Measurements from ENCODE around the gene UCMA. TPM values are rescaled to one million over a fixed set of nuclear protein-coding genes. Genes with fewer than 3 reads are reported as not detected.

Gene UCMA
- total RNA-seq, 1 experiment from 2014 or later, result 1.0 TPM

GRCh38 chr10:13206091-13206490 lies 28.1 kb downstream of the UCMA start (continued):
- no peak for TF ChIP-seq IRF1 (CRISPR knock-in tag; IDR thresholded peaks at IDR 0.05)
- TF ChIP-seq, protein P1, sequence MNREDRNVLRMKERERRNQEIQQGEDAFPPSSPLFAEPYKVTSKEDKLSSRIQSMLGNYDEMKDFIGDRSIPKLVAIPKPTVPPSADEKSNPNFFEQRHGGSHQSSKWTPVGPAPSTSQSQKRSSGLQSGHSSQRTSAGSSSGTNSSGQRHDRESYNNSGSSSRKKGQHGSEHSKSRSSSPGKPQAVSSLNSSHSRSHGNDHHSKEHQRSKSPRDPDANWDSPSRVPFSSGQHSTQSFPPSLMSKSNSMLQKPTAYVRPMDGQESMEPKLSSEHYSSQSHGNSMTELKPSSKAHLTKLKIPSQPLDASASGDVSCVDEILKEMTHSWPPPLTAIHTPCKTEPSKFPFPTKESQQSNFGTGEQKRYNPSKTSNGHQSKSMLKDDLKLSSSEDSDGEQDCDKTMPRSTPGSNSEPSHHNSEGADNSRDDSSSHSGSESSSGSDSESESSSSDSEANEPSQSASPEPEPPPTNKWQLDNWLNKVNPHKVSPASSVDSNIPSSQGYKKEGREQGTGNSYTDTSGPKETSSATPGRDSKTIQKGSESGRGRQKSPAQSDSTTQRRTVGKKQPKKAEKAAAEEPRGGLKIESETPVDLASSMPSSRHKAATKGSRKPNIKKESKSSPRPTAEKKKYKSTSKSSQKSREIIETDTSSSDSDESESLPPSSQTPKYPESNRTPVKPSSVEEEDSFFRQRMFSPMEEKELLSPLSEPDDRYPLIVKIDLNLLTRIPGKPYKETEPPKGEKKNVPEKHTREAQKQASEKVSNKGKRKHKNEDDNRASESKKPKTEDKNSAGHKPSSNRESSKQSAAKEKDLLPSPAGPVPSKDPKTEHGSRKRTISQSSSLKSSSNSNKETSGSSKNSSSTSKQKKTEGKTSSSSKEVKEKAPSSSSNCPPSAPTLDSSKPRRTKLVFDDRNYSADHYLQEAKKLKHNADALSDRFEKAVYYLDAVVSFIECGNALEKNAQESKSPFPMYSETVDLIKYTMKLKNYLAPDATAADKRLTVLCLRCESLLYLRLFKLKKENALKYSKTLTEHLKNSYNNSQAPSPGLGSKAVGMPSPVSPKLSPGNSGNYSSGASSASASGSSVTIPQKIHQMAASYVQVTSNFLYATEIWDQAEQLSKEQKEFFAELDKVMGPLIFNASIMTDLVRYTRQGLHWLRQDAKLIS (CRISPR knock-in tag; IDR thresholded peaks at IDR 0.05; ENCODE audit: borderline replicate concordance), result no peak
- TF ChIP-seq ZNF138 (CRISPR knock-in tag; conservative IDR thresholded peaks at IDR 0.05), result no peak
- no peak for TF ChIP-seq ZNF219 (CRISPR knock-in tag; IDR thresholded peaks at IDR 0.05; ENCODE audit: borderline replicate concordance)
- TF ChIP-seq, protein P2, sequence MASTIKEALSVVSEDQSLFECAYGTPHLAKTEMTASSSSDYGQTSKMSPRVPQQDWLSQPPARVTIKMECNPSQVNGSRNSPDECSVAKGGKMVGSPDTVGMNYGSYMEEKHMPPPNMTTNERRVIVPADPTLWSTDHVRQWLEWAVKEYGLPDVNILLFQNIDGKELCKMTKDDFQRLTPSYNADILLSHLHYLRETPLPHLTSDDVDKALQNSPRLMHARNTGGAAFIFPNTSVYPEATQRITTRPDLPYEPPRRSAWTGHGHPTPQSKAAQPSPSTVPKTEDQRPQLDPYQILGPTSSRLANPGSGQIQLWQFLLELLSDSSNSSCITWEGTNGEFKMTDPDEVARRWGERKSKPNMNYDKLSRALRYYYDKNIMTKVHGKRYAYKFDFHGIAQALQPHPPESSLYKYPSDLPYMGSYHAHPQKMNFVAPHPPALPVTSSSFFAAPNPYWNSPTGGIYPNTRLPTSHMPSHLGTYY (CRISPR knock-in tag; IDR thresholded peaks at IDR 0.05), result no peak
- TF ChIP-seq SMAD3 (CRISPR knock-in tag; IDR thresholded peaks at IDR 0.05; ENCODE audit: borderline replicate concordance), result no peak
- no peak for TF ChIP-seq ZNF317 (CRISPR knock-in tag; IDR thresholded peaks at IDR 0.05; ENCODE audit: borderline replicate concordance, low read depth)
- TF ChIP-seq TEAD1 (CRISPR knock-in tag; IDR thresholded peaks at IDR 0.05), result no peak
- no peak for TF ChIP-seq PRRX2 (CRISPR knock-in tag; IDR thresholded peaks at IDR 0.05)

DNA sequence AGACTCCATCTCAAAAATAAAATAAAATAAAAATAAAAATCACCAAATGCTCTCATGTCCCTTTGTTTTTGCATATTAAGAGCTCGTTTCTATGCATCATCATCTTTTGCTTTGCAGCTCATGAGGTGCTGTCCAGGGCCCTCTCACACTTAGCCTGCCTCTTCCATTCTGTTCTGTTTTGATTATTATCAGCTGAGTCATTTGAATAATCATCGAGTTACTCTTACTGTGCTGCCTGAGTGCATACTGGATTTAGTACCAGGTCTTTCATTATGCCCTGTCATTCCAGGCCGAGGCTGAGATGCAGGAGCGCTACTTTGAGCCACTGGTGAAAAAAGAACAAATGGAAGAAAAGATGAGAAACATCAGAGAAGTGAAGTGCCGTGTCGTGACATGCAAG lies 33.0 kb downstream of the UCMA start:
- ATAC-seq, result no peak
- Mint-ChIP-seq H3K4me3 (no peak overlapping the region), H3K36me3 (peaks cover 83% of the 10 kb centered on the region), H3K9me3 (no peaks in the 10 kb centered on the region), H3K27ac (no peak overlapping the region; the same call in 1 of the 2 replicates), H3K4me1 (no peaks in the 10 kb centered on the region), H3K27me3 (ENCODE audit: low read depth) (no peaks in the 10 kb centered on the region)
- POLR2A ChIA-PET, result no interaction called here
- no peak for TF ChIP-seq FOXP1 (CRISPR knock-in tag; IDR thresholded peaks at IDR 0.05; ENCODE audit: borderline replicate concordance)
- no peak for TF ChIP-seq RORB (CRISPR knock-in tag; IDR thresholded peaks at IDR 0.05)
- TF ChIP-seq CREB1 (CRISPR knock-in tag; IDR thresholded peaks at IDR 0.05), result no peak
- TF ChIP-seq, protein P3, sequence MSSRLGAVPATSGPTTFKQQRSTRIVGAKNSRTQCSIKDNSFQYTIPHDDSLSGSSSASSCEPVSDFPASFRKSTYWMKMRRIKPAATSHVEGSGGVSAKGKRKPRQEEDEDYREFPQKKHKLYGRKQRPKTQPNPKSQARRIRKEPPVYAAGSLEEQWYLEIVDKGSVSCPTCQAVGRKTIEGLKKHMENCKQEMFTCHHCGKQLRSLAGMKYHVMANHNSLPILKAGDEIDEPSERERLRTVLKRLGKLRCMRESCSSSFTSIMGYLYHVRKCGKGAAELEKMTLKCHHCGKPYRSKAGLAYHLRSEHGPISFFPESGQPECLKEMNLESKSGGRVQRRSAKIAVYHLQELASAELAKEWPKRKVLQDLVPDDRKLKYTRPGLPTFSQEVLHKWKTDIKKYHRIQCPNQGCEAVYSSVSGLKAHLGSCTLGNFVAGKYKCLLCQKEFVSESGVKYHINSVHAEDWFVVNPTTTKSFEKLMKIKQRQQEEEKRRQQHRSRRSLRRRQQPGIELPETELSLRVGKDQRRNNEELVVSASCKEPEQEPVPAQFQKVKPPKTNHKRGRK (CRISPR knock-in tag; IDR thresholded peaks at IDR 0.05; ENCODE audit: borderline replicate concordance), result no peak
- no peak for TF ChIP-seq ZNF396 (CRISPR knock-in tag; IDR thresholded peaks at IDR 0.05; ENCODE audit: borderline replicate concordance)
- no peak for TF ChIP-seq ZBTB21 (CRISPR knock-in tag; IDR thresholded peaks at IDR 0.05; ENCODE audit: borderline replicate concordance)
- TF ChIP-seq TP53 (CRISPR knock-in tag; IDR thresholded peaks at IDR 0.05), result no peak
- TF ChIP-seq, protein P4, sequence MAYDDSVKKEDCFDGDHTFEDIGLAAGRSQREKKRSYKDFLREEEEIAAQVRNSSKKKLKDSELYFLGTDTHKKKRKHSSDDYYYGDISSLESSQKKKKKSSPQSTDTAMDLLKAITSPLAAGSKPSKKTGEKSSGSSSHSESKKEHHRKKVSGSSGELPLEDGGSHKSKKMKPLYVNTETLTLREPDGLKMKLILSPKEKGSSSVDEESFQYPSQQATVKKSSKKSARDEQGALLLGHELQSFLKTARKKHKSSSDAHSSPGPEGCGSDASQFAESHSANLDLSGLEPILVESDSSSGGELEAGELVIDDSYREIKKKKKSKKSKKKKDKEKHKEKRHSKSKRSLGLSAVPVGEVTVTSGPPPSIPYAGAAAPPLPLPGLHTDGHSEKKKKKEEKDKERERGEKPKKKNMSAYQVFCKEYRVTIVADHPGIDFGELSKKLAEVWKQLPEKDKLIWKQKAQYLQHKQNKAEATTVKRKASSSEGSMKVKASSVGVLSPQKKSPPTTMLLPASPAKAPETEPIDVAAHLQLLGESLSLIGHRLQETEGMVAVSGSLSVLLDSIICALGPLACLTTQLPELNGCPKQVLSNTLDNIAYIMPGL (CRISPR knock-in tag; IDR thresholded peaks at IDR 0.05), result no peak
- no peak for TF ChIP-seq MXD4 (CRISPR knock-in tag; IDR thresholded peaks at IDR 0.05; ENCODE audit: borderline replicate concordance)
- TF ChIP-seq, protein P5, sequence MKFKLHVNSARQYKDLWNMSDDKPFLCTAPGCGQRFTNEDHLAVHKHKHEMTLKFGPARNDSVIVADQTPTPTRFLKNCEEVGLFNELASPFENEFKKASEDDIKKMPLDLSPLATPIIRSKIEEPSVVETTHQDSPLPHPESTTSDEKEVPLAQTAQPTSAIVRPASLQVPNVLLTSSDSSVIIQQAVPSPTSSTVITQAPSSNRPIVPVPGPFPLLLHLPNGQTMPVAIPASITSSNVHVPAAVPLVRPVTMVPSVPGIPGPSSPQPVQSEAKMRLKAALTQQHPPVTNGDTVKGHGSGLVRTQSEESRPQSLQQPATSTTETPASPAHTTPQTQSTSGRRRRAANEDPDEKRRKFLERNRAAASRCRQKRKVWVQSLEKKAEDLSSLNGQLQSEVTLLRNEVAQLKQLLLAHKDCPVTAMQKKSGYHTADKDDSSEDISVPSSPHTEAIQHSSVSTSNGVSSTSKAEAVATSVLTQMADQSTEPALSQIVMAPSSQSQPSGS (CRISPR knock-in tag; IDR thresholded peaks at IDR 0.05; ENCODE audit: borderline replicate concordance, low read depth), result no peak
- CTCF ChIA-PET, result no interaction called here
- no peak for DNase-seq (ENCODE audit: low spot score)
